GM19455 (cell line): Measurements from ENCODE around the gene ZNF497.
"Not testable (repeated sequence)": the region's sequence is repeated elsewhere in the genome, so short reads cannot be mapped to it uniquely, and the experiment has no call there.

Source experiments
- ATAC-seq: cut with Tn5 transposase; IDR thresholded peaks from one replicate; pipeline ENCODE4 v1.9.1; 2021; ENCODE audit not compliant: unreplicated experiment

ZNF497 gene

GRCh38 chr19:58394821-58395219, 32.3 kb upstream of the ZNF497 start:
- no peak for ATAC-seq

DNA sequence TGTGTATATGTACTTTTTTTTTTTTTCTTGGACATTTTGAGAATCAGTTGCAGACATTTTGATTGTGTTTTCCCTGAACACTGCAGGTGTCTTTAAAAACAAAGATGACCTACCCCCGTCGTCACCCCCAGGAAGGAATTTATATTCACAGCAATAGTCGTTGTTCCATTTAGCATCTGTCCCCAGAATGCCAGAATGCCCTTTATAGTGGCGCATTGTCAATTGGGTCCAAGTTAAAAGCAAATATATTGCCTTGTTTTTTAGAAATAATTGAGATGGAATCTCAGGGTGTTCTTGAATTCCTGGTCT, 31.1 kb upstream of the ZNF497 start:
- ATAC-seq: no peak

GRCh38 chr19:58392945-58393724, 30.6 kb upstream of the ZNF497 start:
- ATAC-seq: no peak

DNA sequence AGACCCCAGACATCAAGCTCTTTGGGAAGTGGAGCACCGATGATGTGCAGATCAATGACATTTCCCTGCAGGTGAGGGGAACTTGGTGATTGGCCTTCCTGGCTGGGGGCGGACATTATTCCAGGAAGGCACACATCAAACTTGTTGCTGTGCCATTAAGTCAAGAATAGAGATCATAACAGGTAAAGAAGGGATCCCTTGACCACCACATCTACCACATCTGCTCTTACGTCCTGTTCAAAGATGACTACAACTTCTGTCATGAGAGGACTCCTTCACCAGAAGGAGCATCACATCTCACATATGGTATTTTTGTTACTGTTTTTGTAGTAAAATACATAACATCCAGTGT, 25.6 kb upstream of the ZNF497 start:
- no peak for ATAC-seq

DNA sequence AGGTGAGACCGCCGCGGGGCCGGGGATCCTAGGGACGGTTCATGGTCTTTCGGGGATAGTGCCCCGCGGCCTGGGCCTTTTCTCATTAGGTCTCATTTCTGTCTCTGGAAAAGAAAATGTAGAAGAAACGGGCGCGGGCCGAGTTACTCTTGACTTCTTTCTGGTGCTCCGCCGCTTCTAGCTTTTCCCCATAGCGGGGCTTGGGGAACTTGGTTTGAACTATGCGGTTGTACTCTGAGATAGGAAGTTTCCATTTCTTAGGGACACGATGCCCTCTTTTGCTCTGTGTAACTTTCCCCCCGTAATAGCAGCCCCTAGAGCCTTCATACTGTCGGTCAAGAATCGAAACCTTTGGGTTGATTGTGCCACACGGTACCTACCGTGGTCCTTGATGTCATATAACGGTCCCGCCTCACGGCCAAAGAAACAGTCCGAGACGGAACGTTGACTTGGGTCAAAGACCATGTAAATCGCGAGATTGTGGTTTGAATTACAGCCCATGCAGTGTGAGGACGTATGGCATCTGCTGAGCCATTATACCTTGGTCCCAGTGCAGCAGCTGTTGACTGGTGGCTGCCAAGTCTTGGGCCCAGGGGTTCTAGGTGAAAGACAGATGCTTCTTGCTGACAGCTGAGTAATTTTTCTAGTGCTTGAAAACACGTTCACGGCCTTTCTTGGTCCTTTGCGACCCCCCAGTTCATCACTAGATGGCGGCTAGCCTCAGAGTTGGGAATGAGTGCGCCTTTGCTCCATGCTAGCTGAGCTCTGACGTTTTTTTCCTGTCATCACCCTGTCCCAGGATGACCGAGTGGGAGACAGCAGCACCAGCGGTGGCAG, 25.0 kb upstream of the ZNF497 start:
- ATAC-seq: no peak

- peak; percentile 86 for ATAC-seq
These were observed 24.2 kb upstream of the ZNF497 start, which contains the start of gene RPS5 for GRCh38 chr19:58386576-58387337. TSS of gene RPS5 (plus strand) at chr19:58387269. CDS start at chr19:58388138, 869 bp downstream.

- peak; percentile 4 for ATAC-seq
These were observed 23.5 kb upstream of the ZNF497 start for GRCh38 chr19:58385891-58386575.

DNA sequence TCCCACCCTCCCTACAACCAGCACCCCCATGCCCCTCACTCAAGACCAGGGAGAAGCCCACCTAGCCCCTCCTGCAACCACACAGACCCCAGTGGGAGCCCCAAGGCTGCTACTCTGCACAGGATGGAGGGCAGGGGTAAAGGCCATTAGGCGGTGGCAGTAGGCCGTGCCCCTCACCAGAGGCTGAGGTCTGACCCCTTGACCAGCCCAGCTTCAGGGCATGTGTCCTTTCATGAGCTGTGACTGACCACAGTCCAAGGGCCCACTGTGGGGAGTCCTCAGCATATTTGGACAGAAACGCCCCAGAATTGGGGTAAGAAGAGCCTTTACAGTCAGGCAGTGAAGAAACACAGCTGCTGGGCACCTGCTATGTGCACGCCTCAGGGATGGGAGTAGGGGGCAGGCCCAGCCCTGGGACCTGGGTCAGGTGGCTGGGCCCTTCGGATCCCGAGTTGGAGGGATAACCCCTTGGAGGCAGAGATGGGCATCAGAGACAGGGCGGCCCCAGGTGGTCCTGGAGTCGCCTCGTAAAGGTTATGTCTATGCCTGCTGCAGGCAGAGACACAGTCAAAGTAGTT, 22.9 kb upstream of the ZNF497 start:
- no peak for ATAC-seq

GRCh38 chr19:58382997-58383603, 20.5 kb upstream of the ZNF497 start:
- no peak for ATAC-seq

- ATAC-seq: no peak
These were observed 19.1 kb upstream of the ZNF497 start for GRCh38 chr19:58381460-58382212.

- peak; percentile 80 for ATAC-seq
These were observed 18.3 kb upstream of the ZNF497 start, which contains the start of gene ZNF837 for GRCh38 chr19:58380662-58381459. TSS of gene ZNF837 (minus strand) at chr19:58381030. CDS start at chr19:58369332, 11,698 bp downstream.

DNA sequence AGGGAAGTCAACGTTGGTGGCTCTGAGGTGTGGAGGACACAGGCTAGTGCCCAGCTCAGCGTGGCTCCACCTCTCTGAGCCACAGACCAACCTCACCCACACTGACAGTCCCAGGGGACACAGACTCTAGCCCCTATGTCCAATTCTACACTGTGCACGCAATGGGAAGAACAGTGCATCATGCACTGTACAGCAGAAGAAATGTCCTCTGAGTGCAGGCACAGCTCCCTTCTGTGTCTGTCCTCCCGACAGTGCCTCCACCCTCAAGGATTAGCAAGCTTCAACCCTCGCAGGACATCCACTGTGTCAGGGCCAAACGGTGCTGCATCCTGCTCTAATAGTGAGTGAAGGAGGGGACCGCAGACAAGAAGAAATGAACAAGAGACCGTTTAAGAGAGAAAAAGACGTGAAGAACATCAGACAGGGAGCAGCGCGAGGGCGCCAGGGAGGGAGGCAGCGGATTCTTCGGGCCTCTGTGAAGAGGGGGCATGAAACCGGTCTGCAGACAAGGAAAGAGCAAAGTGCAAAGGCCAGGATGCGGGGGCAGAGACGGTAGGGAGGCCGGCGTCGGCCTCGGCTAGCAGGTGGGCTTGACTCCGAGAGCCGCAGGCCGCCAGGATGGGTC, 17.6 kb upstream of the ZNF497 start:
- no peak for ATAC-seq

GRCh38 chr19:58379246-58379645, 16.7 kb upstream of the ZNF497 start:
- ATAC-seq: no peak

- not testable (repeated sequence) for ATAC-seq
These were observed 14.2 kb upstream of the ZNF497 start for GRCh38 chr19:58376724-58377123.

DNA sequence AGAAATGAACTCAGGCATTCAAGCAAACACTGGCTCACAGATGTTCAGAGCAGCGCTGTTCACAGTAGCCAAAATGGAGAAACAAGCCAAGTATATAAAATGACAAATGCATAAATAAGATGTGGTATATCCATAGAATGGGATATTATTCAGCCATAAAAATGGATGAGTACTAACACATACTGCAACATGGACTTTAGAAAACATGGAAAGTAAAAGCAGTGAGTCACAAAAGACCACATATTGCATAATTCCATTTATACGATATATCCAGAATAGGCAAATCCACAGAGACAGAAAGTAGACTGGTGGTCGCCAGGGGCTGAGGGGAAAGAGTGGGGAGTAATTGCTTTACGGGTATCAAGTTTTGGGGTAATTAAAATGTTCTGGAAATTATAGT, 11.6 kb upstream of the ZNF497 start:
- ATAC-seq: no peak

DNA sequence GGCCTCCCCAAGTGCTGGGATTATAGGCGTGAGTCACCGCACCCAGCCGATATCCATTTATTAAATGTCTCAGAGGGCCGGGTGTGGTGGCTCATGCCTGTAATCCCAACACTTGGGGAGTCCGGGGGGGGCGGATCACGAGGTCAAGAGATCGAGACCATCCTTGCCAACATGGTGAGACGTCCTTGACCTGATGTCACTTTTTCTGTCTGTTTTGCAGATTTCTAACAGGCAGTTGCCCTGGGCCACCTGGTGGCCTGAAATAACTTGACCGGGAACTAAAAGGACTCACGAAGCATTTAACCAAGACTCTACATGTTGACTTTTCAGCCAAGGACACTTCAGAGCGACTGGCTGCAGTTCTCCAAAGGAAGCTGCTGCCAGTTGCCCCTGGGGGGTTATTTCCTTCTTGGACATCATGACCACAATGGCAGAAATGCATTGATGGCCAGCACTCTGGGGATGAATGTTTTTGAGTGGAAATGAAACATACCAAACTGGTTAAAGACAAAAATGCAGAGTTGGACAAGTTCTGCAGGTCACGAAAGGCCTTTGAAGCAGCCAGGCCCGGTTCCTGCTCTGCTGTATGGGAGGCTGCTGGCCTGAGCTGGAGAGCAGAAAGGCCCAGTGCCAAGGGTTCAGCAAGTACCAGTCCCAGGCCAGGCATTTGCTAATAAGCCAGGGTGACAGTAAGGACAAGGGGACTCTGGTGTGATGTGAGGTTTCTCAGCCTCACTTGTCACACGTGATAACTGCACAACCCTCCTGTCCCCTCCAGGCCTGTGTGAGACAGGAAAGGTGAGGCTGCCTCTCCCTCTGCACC, 10.0 kb upstream of the ZNF497 start:
- ATAC-seq: no peak
